Measurements from ENCODE around the gene JAK3. TPM values are rescaled to one million over a fixed set of nuclear protein-coding genes. Genes with fewer than 3 reads are reported as not detected.

Gene JAK3
- total and polyA plus RNA-seq, 10 of the 15 experiments (the other 5 are each of a cell fraction or from before 2014, with no cell fraction given), result 7.8 to 67.9 (median 33.3) TPM

- TF ChIP-seq JUND (IDR thresholded peaks at IDR 0.05; ENCODE audit: low read depth, low read length), result no peak
- no peak for TF ChIP-seq FOXM1 (IDR thresholded peaks at IDR 0.05; ENCODE audit: low read depth, low read length)
- TF ChIP-seq SREBF2 (IDR thresholded peaks at IDR 0.05; ENCODE audit: low read length), result no peak
Measured at GRCh38 chr19:17874758-17875135, 27.0 kb upstream of the JAK3 start (continued).

- DNase-seq (ENCODE audit: low read depth, low spot score) (no peak), ATAC-seq (peak; percentile 90), FAIRE-seq (peak; percentile 65)
- ChIA-PET POLR2A (no interaction called here), CTCF (interaction anchor here (2.5 kb wide), 1 partner anchor 59 kb away, joined by 8 read pairs; the partner anchor contains the start of gene CCDC124), SMC1A (ENCODE audit: uncharacterized antibody, unreplicated experiment) (no interaction called here), RAD21 (ENCODE audit: unreplicated experiment) (no interaction called here)
- Histone ChIP-seq H2AFZ (ENCODE audit: control insufficient read depth, low read depth, low read length) (peak overlapping the region; percentile 76), H3K4me3 (peak overlapping the region; percentile 1; the same call in 1 of the 2 replicates), H3K79me2 (ENCODE audit: control insufficient read depth, insufficient read depth, low read length) (no peaks in the 10 kb centered on the region), H3K36me3 (ENCODE audit: control insufficient read depth in 2 of 2, insufficient read depth in 2 of 2, low read length in 1 of 2) (no peaks in the 10 kb centered on the region), H3K27ac (ENCODE audit: control insufficient read depth, insufficient read depth) (no peak overlapping the region), H4K20me1 (ENCODE audit: control insufficient read depth, insufficient read depth) (no peaks in the 10 kb centered on the region), H3K9ac (ENCODE audit: control insufficient read depth, insufficient read depth, low read length) (no peak overlapping the region), H3K27me3 (replicated peaks in 1 of 2; ENCODE audit: control insufficient read depth in 2 of 2, insufficient read depth in 2 of 2, low read length in 1 of 2) (peaks cover 3 to 4% of the 10 kb centered on the region in 2 experiments; a peak in 3 of 4 replicates), H3K9me3 (replicated peaks; ENCODE audit: control insufficient read depth, insufficient read depth, low read length) (no peaks in the 10 kb centered on the region), H3K4me2 (ENCODE audit: control insufficient read depth, insufficient read depth) (peak overlapping the region; percentile 95), H3K4me1 (ENCODE audit: control insufficient read depth, insufficient read depth, low read length) (peaks cover 3% of the 10 kb centered on the region; the same call in 1 of the 2 replicates)
- 30% methylated on average over 53 of the region's 63 CpGs for WGBS (ENCODE audit: insufficient coverage, insufficient replicate concordance, low lambda C conversion rate, missing lambda C conversion rate)
- no TSS peak for BruUV-seq (replicated peaks)
- TF ChIP-seq RBBP5 (conservative IDR thresholded peaks at IDR 0.05) (no peak), MAX (IDR thresholded peaks at IDR 0.05; ENCODE audit: low read depth, low read length) (peak; percentile 30; the same call in 1 of the 2 replicates), BHLHE40 (IDR thresholded peaks at IDR 0.05; ENCODE audit: borderline replicate concordance in 1 of 2, low read depth in 2 of 2, low read length in 1 of 2) (peak; percentile 55 to 88)
- intact Hi-C loops (cut with micrococcal nuclease; ENCODE audit: unreplicated experiment) (loop anchor here (5.0 kb wide), 1 partner anchor 123 kb away; no protein-coding TSS in a partner anchor), in situ Hi-C loops (cut with MboI) (no loop called here)
Measured at GRCh38 chr19:17873786-17874757, 26.3 kb upstream of the JAK3 start.

Measured in GM12878 (cell line).